GM18951 (cell line): ENCODE results near the gene IL36B.
"Not testable (repeated sequence)": the region's sequence is repeated elsewhere in the genome, so short reads cannot be mapped to it uniquely, and the experiment has no call there.

Experiments
- POLR2A ChIP-seq: IDR thresholded peaks from 4 replicates; pipeline ENCODE4 v1.6.1; 2011; ENCODE audit warnings: mild to moderate bottlenecking; ENCODE audit not compliant: insufficient read length, insufficient read depth; ENCODE audit errors: extremely low read depth
- in situ Hi-C: fragments of 300-500 bp; cut with MboI; formaldehyde crosslinking; loops from one replicate; pipeline ENCODE4 v1.12.0; 2022; ENCODE audit warnings: low sequenced_read_pairs, mixed read lengths, inconsistent platforms; ENCODE audit not compliant: unreplicated experiment

The IL36B gene

GRCh38 chr2:113052396-113052917, at the start of gene IL36B:
Gene IL36B (minus strand): TSS chr2:113052867.
- in situ Hi-C loops = no loop called here

DNA sequence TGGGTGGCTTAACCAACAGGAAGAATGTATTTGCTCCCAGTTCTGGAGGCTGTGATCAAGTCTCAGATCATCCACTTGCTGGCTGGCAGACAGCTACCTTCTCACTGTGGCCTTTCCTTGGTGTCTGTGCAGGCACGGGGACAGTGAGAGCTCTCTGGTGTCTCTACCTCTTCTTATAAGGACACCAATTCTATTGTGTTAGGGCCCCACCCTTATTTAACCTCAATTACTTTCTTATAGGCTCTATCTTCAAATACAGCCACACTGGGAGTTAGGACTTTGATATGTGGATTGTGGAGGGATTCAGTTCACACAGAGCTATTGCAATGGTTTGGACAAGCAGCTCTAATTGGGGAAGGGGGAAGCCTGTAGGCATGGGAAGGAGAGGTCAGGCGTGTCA, 49.5 kb upstream of the IL36B start:
- in situ Hi-C loops = no loop called here
- TF ChIP-seq POLR2A = no peak

More at GRCh38 chr2:113052396-113052917, at the start of gene IL36B:
- no peak for TF ChIP-seq POLR2A

DNA sequence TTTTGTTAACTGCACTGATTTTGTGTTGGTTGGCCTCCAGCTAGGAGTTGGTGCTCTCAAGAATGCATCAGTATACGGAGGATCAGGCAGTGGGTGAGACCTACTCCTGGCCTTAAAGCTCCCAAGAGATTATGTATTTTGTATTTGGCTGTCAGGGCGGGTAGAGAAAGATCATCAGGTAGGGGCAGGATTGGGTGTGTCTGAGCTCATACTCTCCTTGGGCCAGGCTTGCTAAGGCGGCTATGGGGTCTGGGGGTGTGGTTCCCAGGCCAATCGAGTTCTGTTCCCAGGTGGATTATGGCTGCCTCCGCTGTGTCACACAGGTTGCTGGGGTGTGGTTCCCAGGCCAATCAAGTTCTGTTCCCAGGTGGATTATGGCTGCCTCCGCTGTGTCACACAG, 45.9 kb upstream of the IL36B start:
- in situ Hi-C loops = no loop called here
- no peak for TF ChIP-seq POLR2A

DNA sequence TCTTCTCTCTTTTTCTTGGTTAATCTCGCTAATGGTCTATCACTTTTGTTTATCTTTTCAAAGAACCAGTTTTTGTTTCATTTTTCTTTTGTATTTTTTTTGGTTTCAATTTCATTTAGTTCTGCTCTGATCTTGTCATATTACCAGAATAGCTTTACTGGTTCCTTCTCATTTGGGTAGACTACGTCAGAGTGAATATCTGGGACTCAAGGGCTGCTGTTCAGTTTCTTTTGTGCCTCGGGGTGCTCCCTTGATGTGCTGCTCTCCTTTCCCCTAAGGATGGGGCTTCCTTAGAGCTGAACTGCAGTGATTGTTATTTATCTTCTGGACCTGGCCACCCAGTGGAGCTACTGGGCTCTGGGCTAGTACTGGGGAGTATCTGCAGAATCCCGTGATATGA, 45.4 kb upstream of the IL36B start:
- no peak for TF ChIP-seq POLR2A
- in situ Hi-C loops = no loop called here

DNA sequence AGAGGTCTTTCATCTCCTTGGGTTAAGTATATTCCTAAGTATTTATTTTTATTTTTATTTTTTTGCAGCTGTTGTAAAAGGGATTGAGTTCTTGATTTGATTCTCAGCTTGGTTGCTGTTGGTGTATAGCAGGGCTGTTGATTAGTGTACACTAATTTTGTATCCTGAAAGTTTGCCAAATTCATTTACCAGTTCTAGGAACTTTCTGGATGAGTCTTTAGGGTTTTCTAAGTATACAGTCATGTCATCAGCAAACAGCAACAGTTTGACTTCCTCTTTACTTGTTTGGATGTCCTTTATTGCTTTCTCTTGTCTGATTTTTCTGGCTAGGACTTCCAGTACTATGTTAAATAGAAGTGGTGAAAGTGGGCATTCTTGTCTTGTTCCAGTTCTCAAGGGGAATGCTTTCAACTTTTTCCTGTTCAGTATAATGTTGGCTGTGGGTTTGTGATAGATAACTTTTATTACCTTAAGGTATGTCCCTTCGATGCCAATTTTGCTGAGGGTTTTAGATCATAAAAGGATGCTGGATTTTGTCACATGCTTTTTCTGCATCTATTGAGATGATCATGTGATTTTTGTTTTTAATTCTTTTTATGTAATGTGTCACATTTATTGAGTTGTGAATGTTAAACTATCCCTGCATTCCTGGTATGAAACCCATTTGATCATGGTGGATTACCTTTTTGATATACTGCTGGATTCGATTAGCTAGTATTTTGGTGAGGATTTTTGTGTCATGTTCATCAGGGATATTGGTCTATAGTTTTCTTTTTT, 44.4 kb upstream of the IL36B start:
- in situ Hi-C loops = not testable (repeated sequence)

- in situ Hi-C loops = not testable (repeated sequence)
These were observed 43.6 kb upstream of the IL36B start for GRCh38 chr2:113096306-113096705.

DNA sequence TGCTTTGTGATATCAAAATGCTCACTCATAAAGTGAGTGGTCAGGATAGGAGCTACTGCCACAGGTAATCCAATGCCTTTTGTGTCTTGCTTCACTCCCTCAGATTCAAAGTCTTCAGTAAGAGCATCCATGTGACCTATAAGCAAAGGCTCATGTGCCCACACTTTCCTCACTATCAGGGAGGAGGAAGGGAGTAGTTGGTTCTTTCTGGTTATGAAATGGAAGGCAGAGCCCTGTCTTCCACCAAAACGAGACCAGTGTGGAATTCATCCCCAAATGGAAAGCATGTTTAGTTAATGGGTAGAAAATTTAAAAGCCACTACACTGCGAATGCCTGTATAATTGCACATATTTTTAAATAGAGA, 40.9 kb upstream of the IL36B start:
- in situ Hi-C loops = no loop called here
- no peak for TF ChIP-seq POLR2A

- TF ChIP-seq POLR2A = no peak
- in situ Hi-C loops = no loop called here
These were observed 40.4 kb upstream of the IL36B start for GRCh38 chr2:113092864-113093612.

- in situ Hi-C loops = no loop called here
- no peak for TF ChIP-seq POLR2A
These were observed 38.7 kb upstream of the IL36B start for GRCh38 chr2:113091231-113091896.

DNA sequence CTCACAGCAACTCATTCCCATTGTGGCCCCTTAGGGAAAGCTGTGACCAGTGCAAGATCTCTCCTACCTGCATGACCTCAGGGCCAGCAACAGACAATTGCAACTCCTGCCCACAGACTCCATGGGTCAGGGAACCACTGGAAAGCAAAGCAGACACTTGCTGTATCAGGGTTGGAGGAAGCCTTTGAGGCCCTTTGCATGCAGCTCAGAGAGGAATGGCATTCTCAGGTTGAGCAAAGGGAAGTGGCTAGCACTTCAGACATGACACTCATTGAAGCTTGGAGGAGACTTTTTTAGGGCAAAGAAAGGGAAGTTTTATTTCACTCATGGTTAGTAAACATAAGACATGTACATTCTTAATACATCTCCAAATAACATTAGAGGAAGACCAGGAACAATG, 37.2 kb upstream of the IL36B start:
- TF ChIP-seq POLR2A = no peak

GRCh38 chr2:113088213-113088992, 35.7 kb upstream of the IL36B start:
- in situ Hi-C loops = no loop called here
- no peak for TF ChIP-seq POLR2A

More for the DNA sequence above, 37.2 kb upstream of the IL36B start:
- in situ Hi-C loops = no loop called here

DNA sequence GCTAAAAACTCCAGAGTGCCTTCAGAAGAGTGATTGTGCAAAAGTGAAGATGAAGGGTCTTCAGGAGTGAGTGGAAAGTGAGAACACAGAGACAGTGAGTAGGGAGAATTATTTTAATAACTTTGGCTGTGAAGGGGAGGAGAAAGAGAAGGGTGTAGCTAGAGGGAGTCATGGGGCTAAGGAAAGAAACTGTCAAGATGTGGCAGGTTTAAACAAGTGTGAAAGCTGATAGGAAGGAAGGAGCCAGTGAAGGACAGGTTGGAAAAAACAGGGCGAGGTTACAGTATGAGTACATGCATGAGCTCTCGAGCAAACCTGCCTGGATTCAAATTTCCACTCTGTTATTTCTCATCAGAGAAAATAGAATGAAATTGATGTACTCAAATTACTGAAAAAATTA, 32.9 kb upstream of the IL36B start:
- in situ Hi-C loops = no loop called here
- no peak for TF ChIP-seq POLR2A

DNA sequence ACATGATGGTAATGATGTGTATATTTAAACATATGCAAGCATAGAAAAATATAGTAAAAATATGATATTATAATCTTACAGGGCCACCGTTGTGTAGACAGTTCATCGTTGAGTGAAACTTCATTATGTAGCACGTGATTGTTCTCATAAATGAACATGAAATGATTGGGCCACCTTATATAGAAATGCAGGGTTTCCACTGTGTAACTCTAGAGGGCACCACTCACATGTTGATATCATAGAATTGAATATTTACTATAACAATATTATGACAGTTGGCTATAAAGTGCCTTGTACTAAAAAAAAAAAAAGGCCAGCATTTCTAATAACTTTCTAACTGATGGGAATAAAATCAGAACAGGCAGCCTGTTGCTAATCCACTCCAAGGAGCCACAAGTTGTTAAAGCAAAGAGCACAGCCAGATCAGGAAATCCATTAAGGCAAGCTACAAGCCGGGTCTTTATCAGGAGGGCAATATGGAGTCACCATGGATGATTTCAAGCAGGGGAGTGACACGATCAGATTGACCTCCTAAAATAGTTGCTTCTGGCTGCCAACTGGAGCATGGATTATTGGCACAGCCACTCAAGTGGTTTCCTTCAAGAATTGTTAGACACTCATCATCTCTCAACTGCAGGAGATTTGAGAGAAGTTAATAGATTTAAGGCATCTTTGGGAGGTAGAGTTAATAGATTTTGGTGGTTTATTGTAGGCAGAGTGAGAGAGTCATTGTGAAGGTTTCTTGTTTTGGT, 31.8 kb upstream of the IL36B start:
- TF ChIP-seq POLR2A = no peak
- in situ Hi-C loops = no loop called here
